Measurements from ENCODE around the gene CFAP126.
"Not testable (repeated sequence)": the region's sequence is repeated elsewhere in the genome, so short reads cannot be mapped to it uniquely, and the experiment has no call there.

CFAP126 gene, protein sequence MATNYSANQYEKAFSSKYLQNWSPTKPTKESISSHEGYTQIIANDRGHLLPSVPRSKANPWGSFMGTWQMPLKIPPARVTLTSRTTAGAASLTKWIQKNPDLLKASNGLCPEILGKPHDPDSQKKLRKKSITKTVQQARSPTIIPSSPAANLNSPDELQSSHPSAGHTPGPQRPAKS

DNA sequence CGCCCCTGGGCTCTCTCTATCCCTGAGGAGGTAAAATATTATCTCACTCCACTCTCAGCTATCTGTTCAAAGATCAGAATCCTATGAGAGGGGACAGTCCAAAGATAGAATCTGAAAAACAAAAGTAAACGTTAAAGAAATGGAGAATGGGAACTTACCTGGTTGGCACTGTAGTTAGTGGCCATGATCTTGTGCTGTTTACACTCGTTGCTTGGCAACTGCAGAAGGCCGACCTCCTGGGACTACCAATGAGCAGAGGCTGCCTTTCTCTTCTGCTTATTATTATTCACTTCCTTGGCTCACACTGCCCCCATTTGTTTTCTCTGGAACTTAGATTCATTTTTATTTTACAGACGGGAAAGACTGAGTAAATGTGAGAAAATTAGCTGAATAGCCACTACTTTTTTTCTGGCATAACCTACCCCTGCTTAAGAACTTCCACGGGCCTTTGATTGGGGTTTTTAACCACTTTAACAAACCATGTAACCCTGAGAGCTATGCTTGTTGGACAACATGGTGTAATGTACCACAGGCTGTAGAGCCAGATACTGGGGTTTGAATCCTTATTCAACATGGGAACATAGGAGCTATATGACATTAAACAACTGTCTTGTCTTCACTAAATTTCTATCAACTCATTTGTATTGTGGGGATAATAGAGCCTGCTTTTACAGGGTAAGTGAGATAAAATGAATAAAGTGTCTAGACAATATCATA is at the start of gene CFAP126:
CFAP126 (minus strand) TSS at position 193 of the 717 bp plus-strand sequence; CDS start at position 185, 8 bp downstream.
- DNase-seq: peak; percentile 46

GRCh38 chr1:161413050-161413449 is 45.4 kb upstream of the CFAP126 start:
- not testable (repeated sequence) for DNase-seq

DNA sequence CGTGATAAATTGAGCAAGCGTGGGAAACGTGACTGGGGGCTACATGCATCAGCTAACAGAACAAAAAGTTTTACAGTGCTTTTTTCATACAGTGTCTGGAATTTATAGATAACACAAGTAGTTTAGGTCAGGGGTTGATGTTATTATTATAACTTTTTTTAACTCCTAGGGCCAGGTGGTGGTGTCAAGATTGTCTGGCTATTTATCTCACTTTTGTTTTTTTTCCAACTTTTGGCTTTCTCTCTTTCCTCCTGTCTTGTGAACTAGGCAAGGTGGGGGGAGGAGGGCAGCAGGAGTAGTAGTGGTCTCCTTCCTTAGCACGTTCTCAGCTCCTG is 42.9 kb upstream of the CFAP126 start:
- DNase-seq: not testable (repeated sequence)

- not testable (repeated sequence) for DNase-seq
Observed at GRCh38 chr1:161409848-161410635, 42.4 kb upstream of the CFAP126 start.

GRCh38 chr1:161408429-161409052 is 40.9 kb upstream of the CFAP126 start:
- no peak for DNase-seq

DNA sequence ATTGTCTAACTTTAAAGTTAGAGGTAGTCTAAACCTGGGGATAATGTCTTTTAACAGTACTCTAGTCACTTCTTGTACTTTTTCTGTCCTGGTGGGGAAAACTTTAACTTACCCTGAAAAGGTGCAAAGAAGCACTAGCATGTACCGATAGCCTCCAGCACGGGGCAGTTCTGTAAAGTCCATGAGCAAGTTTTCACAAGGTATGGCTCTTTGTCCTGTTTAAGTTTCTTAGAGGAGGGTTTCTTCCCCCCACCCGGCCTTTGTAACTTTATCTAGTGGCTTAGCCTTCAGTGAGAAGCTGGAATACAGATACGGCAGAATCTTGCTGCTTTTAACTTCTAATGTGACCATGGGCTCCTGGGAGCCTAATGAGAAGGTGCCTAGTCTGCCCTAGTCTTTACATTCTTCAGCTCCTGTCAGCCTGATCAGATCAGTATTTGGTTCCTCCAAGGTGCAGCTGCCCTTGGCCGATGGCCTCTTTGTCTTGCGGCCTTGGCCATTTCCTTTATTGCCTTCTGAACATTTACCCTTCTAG is 39.8 kb upstream of the CFAP126 start:
- no peak for DNase-seq

DNA sequence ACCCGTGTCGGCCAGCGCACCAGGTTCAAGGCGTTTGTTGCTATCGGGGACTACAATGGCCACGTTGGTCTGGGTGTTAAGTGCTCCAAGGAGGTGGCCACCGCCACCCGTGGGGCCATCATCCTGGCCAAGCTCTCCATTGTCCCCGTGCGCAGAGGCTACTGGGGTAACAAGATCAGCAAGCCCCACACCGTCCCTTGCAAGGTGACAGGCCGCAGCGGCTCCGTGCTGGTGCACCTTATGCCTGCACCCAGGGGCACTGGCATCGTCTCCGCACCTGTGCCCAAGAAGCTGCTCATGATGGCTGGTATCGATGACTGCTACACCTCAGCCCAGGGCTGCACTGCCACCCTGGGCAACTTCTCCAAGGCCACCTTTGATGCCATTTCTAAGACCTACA is 38.9 kb upstream of the CFAP126 start:
- not testable (repeated sequence) for DNase-seq

DNA sequence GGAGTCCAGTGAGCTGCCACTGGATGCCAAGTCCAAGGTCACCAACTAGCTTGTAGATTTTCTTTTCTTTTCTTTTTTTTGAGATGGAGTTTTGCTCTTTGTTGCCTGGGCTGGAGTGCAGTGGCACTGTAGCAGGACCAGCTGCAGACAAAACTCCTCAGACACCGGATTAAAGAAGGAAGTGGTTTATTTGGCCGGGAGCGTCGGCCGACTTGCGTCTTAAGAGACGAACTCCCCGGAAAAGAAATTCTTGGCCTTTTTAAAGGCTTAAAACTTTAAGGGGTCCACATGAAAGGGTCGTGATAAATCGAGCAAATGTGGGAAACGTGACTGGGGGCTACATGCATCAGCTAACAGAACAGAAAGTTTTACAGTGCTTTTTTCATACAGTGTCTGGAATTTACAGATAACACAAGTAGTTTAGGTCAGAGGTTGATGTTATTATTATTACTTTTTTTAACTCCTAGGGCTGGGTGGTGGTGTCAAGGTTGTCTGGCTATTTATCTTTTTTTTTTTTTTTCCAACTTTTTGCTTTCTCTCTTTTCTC is 36.4 kb upstream of the CFAP126 start:
- DNase-seq: no peak

DNA sequence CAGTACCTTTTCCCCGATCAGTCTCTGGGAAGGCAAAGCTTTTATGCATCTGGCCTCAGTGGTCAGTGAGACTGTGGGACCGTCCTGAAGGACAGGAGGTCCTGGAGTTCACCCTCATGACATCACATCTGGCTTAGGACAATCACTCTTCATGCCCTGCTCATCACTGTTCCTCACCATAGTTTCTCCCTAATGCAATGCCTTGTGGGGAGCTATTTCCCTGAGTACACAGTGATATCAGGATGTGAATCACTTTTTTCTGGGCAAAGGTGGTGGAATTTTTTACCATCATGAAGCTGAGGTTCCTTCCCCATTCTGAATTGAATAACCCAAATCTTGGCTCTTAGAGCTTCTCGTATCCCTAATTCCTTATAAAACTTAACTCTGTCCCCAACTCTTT is 34.8 kb upstream of the CFAP126 start:
- DNase-seq: no peak

- peak; percentile 94 for DNase-seq
Observed at GRCh38 chr1:161399257-161399998, 31.8 kb upstream of the CFAP126 start.

DNA sequence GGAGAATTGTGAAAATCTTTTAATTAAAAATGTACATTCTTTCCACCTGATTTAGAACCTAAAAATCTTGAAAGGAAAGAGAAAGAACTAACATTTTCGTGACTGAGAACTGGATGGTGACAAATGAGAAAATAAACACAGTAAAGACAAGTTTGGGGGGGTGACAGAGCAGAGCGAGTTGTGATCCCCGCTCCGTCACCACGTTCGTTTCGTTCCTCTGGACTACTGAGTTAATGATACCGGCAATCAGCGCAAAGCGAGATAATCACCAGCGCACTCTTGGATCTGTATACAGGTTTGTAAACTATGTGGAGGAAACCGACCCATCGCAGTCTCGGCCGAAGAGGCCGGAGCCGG is 31.2 kb upstream of the CFAP126 start:
- DNase-seq: no peak

DNA sequence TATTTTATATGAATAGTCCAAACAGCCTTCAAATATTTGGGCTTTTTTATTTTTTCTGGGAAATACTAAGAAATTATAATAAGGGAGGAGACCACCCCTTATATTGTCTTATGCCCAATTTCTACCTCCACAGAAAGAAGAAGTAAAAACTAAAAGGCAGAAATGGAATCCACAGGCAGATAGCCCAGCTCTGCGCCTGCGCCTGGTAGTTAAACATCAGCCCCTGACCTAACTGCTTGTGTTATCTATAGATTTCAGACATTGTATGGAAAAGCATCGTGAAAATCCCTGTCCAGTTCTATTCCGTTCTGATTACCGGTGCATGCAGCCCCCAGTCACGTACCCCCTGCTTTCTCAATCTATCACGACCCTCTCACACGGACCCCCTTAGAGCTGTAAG is 29.4 kb upstream of the CFAP126 start:
- DNase-seq: not testable (repeated sequence)

DNA sequence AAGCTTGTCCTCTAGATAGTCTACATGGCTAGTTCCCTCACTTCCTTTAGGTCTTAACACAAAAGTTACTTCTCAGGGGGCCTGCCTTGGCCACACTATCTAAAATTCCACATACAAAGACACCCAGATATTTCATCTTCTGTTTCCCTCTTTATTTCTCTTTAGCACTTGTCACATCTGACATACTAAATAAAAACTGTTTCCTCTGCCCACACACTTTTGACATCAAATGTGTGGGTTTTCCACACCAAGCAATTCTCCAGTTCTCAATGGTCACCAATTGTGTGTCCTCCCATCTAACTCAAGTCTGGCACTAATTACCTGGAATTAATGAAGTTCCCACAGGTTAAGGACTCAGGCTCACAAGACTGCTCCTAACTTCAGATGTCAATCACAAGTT is 25.5 kb upstream of the CFAP126 start:
- DNase-seq: no peak

DNA sequence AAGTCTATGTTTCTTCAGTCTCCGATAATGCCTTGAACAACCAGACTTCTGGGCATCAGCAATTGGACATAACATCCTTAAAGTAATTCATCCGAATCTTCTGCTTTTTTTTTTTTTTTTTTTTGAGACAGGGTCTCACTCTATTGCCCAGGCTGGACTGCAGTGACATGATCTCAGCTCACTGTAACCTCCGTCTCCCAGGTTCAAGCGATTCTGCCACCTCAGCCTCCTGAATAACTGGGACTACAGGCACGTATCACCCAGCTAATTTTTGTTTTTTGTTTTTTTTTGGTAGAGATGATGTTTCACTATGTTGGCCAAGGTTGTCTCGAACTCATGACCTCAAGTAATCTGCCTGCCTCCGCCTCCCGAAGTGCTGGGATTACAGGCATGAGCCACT is 23.9 kb upstream of the CFAP126 start:
- DNase-seq: no peak

DNA sequence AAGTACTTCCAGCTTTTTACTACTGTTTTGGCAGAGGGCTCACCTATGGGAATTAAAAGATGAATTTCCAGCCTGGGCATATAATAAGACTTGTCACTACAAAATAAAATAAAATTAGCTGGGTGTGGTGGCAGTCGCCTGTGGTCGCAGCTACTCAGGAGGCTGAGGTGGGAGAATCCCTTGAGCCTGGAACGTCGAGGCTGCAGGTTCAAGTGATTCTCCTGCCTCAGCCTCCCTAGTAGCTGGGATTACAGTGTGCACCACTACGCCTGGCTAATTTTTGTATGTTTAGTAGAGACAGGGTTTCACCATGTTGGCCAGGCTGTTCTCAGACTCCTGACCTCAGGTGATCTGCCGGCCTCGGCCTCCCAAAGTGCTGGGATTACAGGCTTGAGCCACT is 23.5 kb upstream of the CFAP126 start:
- DNase-seq: not testable (repeated sequence)

DNA sequence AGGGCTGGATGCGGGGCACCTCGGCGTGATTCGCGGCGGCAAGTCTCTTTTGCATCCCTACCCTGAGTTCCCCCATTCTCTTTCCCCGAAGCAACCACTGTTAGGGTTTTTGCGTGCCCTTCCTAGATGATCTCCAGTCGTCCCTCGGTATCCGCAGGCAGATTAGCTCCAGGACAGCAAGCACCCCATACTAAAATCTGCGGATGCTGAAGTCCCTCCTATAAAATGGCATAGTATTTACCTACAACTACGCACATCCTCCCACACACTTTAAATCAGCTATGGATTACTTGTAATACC is 22.8 kb upstream of the CFAP126 start:
- no peak for DNase-seq

DNA sequence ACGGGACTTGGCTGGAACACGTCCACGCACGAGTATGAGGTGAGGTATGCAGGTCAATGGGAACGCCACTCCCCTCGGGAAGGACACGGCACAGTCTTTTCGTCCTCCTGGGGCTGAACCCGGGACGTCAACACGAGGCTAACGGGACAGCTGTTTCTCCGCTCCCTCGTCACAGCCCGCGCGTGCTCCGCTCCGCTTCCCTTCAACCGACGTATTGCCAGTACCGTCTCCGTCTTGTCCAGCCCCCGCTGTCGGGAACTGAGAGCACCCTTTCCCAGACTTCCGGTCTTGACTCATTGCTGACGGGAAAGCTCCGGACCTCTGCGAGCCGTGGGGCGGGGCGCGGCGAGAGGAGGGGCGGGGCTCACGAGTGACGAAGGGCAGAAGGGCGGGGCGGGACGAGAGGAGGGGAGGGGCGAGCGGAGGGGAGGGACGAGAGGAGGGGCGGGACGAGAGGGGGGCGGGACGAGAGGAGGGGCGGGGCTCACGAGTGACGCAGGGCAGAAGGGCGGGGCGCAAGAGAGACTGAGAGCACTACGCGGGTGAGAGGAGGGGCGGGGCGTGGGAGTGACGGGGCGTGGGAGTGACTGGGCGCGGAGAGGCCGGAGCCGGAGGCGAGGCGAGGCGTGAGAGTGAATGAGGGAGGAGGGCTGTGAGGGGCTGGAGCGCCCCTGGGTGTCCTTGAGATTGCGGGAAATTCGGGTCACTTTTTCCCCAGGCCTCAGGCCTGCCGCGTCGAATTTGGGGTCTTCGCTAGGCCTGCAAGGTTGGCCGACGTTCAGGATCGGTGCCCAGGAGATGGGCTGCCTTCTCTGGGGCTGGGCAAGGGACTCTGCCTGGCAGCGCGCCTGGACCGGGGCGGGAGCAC is 22.2 kb upstream of the CFAP126 start:
- DNase-seq: peak; percentile 94

DNA sequence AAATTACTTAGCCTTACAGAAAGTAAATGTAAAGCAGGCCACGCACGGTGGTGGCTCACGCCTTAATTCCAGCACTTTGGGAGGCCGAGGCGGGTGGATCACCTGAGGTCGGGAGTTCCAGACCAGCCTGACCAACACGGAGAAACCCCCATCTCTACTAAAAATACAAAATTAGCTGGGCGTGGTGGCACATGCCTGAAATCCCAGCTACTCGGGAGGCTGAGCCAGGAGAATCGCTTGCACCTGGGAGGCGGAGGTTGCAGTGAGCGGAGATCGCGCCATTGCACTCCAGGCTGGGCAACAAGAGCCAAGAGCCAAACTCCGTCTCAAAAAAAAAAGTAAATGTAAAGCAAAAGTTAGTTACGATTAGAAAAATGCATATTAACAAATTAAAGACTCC is 21.5 kb upstream of the CFAP126 start:
- DNase-seq: not testable (repeated sequence)

- DNase-seq: no peak
Observed at GRCh38 chr1:161388639-161389038, 21.0 kb upstream of the CFAP126 start.

DNA sequence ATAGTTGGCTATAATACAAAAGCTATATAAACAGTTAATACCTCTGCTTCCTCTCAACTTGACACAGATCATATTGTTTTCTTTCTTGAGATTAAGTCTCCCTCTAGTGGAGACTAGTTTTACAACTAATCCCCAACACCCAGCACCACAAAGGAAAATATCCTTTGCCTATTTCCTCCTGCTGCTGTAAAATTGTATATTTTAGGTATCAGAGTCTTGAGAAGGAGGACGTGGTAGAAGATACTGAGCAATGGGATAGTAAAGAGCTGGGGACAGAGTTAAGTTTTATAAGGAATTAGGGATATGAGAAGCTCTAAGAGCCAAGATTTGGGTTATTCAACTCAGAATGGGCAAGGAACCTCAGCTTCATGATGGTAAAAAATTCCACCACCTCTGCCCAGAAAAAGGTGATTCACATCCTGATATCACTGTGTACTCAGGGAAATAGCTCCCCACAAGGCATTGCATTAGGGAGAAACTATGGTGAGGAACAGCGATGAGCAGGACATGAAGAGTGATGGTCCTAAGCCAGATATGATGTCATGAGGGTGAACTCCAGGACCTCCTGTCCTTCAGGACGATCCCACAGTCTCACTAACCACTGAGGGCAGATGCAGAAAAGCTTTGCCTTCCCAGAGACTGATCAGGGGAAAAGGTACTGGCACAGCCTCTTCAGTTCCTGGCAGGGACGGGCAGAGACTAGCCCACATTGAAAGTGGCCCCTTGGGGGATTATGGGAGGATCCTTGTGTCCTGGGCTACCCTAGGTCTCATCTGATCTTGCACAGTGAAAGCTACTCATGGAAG is 14.7 kb upstream of the CFAP126 start:
- DNase-seq: no peak

- DNase-seq: no peak
Observed at GRCh38 chr1:161381707-161382106, 14.0 kb upstream of the CFAP126 start.
